ENCODE data around the gene DES. TPM values are rescaled to one million over a fixed set of nuclear protein-coding genes. Genes with fewer than 3 reads are reported as not detected.

DES gene
- total and polyA plus RNA-seq, 7 experiments from 2014 or later: 1.5 TPM; not detected in 6

DNA sequence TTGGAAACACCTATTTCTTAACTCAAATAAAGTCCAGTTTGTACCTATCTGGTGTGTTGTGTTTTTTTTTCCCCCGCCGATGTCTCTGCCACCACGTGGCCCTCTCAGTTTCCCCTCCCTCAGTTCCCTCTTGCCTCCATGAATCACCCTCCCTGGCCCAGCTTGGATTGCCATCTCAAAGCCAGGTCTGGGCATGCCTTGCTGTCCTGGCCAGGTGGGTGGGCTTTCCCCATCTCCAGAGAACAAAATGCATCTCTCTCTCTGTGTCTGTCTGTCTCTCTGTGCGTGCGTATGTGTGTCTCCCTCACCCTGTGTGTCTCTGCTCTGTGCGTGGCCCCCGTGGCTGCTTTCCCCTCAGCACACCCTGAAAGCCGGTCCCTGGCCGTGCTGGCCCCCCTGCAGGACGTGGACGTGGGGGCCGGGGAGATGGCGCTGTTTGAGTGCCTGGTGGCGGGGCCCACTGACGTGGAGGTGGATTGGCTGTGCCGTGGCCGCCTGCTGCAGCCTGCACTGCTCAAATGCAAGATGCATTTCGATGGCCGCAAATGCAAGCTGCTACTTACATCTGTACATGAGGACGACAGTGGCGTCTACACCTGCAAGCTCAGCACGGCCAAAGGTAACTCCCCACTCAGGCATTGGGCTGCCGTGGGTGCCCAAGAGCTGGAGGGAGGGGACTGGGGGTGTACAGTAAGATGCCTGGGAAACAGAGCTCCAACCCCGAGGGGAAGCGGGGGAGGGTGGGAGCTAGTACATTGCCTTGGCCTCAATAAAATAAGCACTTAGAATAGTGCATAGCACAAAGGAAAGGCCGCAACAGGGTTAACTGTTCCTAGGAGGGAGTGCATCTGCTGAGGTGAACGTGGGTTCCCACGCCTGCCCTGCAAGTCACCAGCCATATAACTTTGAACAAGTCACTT lies 48.9 kb downstream of the DES start:
- Mint-ChIP-seq H3K27me3 (no peaks in the 10 kb centered on the region), H3K36me3 (peaks cover 0 to 13% (median 4%) of the 10 kb centered on the region in 5 donors), H3K4me1 (peaks cover 0 to 1% (median 0%) of the 10 kb centered on the region in 7 donors), H3K27ac (no peak overlapping the region), H3K4me3 (no peak overlapping the region), H3K9me3 (no peaks in the 10 kb centered on the region)
- Histone ChIP-seq H3K27ac (ENCODE audit: low read depth, low read length) (no peak overlapping the region), H3K4me1 (ENCODE audit: control insufficient read depth in 2 of 2, insufficient read depth in 2 of 2, low read length in 2 of 2) (no peaks in the 10 kb centered on the region), H3K36me3 (ENCODE audit: control insufficient read depth in 2 of 3, insufficient read depth in 3 of 3, low read length in 3 of 3) (peaks cover 0 to 16% (median 0%) of the 10 kb centered on the region in 3 experiments), H3K27me3 (ENCODE audit: control insufficient read depth in 2 of 2, insufficient read depth in 2 of 2, low read length in 2 of 2) (no peaks in the 10 kb centered on the region), H3K4me3 (ENCODE audit: low read length) (no peak overlapping the region), H3K9me3 (ENCODE audit: control insufficient read depth in 2 of 3, low read length in 3 of 3) (no peaks in the 10 kb centered on the region)
- ChIA-PET CTCF (no interaction called here), POLR2A (no interaction called here)
- ATAC-seq (no peak), DNase-seq (no peak)
- intact Hi-C loops (cut with micrococcal nuclease): no loop called here

GRCh38 chr2:219467736-219468075 lies 49.5 kb downstream of the DES start:
- no peak overlapping the region for H3K27ac Mint-ChIP-seq
- Histone ChIP-seq H3K9me3 (ENCODE audit: control insufficient read depth in 2 of 3, low read length in 3 of 3) (no peaks in the 10 kb centered on the region), H3K36me3 (ENCODE audit: control insufficient read depth in 2 of 3, insufficient read depth in 3 of 3, low read length in 3 of 3) (peaks cover 0 to 13% (median 0%) of the 10 kb centered on the region in 3 experiments), H3K27ac (ENCODE audit: low read depth, low read length) (no peak overlapping the region), H3K27me3 (ENCODE audit: control insufficient read depth in 2 of 2, insufficient read depth in 2 of 2, low read length in 2 of 2) (no peaks in the 10 kb centered on the region), H3K4me3 (ENCODE audit: low read length) (no peak overlapping the region), H3K4me1 (ENCODE audit: control insufficient read depth in 2 of 2, insufficient read depth in 2 of 2, low read length in 2 of 2) (no peaks in the 10 kb centered on the region)
- no peak for ATAC-seq
- H3K4me1 Mint-ChIP-seq: peaks cover 0 to 1% (median 0%) of the 10 kb centered on the region in 7 donors
- ChIA-PET CTCF (no interaction called here), POLR2A (no interaction called here)
- no peak overlapping the region for H3K4me3 Mint-ChIP-seq
- H3K27me3 Mint-ChIP-seq: no peaks in the 10 kb centered on the region
- H3K36me3 Mint-ChIP-seq: peaks cover 0 to 9% (median 4%) of the 10 kb centered on the region in 5 donors
- intact Hi-C loops (cut with micrococcal nuclease): no loop called here
- no peaks in the 10 kb centered on the region for H3K9me3 Mint-ChIP-seq
- DNase-seq: no peak

DNA sequence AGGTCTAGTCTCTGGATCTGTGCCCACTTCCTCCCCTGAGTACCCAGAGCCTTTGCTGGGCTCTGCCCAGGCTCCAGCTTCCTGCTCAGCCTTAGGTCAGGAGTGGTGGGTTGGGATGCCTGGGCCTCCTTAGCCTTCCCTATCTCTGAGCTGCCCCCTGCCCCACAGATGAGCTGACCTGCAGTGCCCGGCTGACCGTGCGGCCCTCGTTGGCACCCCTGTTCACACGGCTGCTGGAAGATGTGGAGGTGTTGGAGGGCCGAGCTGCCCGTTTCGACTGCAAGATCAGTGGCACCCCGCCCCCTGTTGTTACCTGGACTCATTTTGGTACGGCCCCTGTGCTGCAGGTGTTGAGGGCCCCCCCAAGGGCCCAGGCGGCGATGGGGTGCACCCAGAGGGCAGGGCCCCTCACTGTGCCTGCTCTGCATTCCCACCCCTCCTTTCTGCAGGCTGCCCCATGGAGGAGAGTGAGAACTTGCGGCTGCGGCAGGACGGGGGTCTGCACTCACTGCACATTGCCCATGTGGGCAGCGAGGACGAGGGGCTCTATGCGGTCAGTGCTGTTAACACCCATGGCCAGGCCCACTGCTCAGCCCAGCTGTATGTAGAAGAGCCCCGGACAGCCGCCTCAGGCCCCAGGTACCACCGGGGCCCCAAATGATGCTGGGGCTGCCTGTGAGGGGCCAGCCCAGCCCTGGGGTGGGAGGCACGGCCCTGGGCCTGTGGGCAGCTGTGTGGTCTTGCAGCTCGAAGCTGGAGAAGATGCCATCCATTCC lies 50.4 kb downstream of the DES start:
- Mint-ChIP-seq H3K27me3 (no peaks in the 10 kb centered on the region), H3K4me3 (no peak overlapping the region), H3K4me1 (peaks cover 0 to 1% (median 0%) of the 10 kb centered on the region in 7 donors), H3K27ac (no peak overlapping the region), H3K36me3 (peaks cover 0 to 9% (median 4%) of the 10 kb centered on the region in 5 donors), H3K9me3 (no peaks in the 10 kb centered on the region)
- H3K4me3 ChIP-seq (ENCODE audit: low read length): no peak overlapping the region
- DNase-seq (no peak), ATAC-seq (no peak)
- no peaks in the 10 kb centered on the region for H3K9me3 ChIP-seq (ENCODE audit: control insufficient read depth in 2 of 3, low read length in 3 of 3)
- no peaks in the 10 kb centered on the region for H3K4me1 ChIP-seq (ENCODE audit: control insufficient read depth in 2 of 2, insufficient read depth in 2 of 2, low read length in 2 of 2)
- CTCF ChIA-PET: no interaction called here
- no peak overlapping the region for H3K27ac ChIP-seq (ENCODE audit: low read depth, low read length)
- POLR2A ChIA-PET: no interaction called here
- intact Hi-C loops (cut with micrococcal nuclease): no loop called here
- peaks cover 0 to 13% (median 0%) of the 10 kb centered on the region in 3 experiments for H3K36me3 ChIP-seq (ENCODE audit: control insufficient read depth in 2 of 3, insufficient read depth in 3 of 3, low read length in 3 of 3)
- H3K27me3 ChIP-seq (ENCODE audit: control insufficient read depth in 2 of 2, insufficient read depth in 2 of 2, low read length in 2 of 2): no peaks in the 10 kb centered on the region

- POLR2A ChIA-PET: no interaction called here
- no peak overlapping the region for H3K4me3 ChIP-seq (ENCODE audit: low read length)
- Mint-ChIP-seq H3K4me3 (no peak overlapping the region), H3K36me3 (peaks cover 0 to 13% (median 4%) of the 10 kb centered on the region in 5 donors), H3K9me3 (no peaks in the 10 kb centered on the region), H3K27ac (no peak overlapping the region), H3K27me3 (no peaks in the 10 kb centered on the region), H3K4me1 (peaks cover 0 to 1% (median 0%) of the 10 kb centered on the region in 7 donors)
- H3K4me1 ChIP-seq (ENCODE audit: control insufficient read depth in 2 of 2, insufficient read depth in 2 of 2, low read length in 2 of 2): no peaks in the 10 kb centered on the region
- CTCF ChIA-PET: no interaction called here
- no peak for DNase-seq
- ATAC-seq: no peak
- no peaks in the 10 kb centered on the region for H3K27me3 ChIP-seq (ENCODE audit: control insufficient read depth in 2 of 2, insufficient read depth in 2 of 2, low read length in 2 of 2)
- intact Hi-C loops (cut with micrococcal nuclease): no loop called here
- H3K36me3 ChIP-seq (ENCODE audit: control insufficient read depth in 2 of 3, insufficient read depth in 3 of 3, low read length in 3 of 3): peaks cover 0 to 13% (median 0%) of the 10 kb centered on the region in 3 experiments
- no peaks in the 10 kb centered on the region for H3K9me3 ChIP-seq (ENCODE audit: control insufficient read depth in 2 of 3, low read length in 3 of 3)
- H3K27ac ChIP-seq (ENCODE audit: low read depth, low read length): no peak overlapping the region
Observed at GRCh38 chr2:219469186-219469724, 51.1 kb downstream of the DES start.

DNA sequence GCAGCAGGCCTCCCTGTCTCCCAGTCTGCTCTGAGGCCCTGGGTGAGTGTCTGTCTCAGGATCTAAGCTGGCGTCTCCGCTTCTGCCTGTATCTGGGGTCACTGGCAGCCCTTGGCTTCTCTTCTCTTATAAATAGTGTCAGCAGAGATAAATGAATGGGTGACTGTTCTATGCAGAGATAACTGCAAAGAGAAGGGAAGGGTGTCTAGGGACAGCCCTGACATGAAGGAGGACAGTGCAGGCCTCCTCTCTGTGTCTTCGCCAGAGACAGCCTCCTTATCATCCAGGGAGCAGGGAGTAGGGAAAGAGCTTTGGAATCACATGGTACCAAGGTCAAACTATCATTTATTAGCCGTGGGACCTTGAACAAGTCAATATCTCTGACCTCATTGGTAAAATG lies 52.3 kb downstream of the DES start:
- CTCF ChIA-PET: no interaction called here
- intact Hi-C loops (cut with micrococcal nuclease): no loop called here

GRCh38 chr2:219471476-219472371 lies 53.5 kb downstream of the DES start:
- H3K4me3 ChIP-seq (ENCODE audit: low read length): no peak overlapping the region
- H3K27me3 ChIP-seq (ENCODE audit: control insufficient read depth in 2 of 2, insufficient read depth in 2 of 2, low read length in 2 of 2): no peaks in the 10 kb centered on the region
- no peaks in the 10 kb centered on the region for H3K36me3 ChIP-seq (ENCODE audit: control insufficient read depth in 2 of 3, insufficient read depth in 3 of 3, low read length in 3 of 3)
- no peaks in the 10 kb centered on the region for H3K9me3 ChIP-seq (ENCODE audit: control insufficient read depth in 2 of 3, low read length in 3 of 3)
- ChIA-PET CTCF (no interaction called here), POLR2A (no interaction called here)
- Mint-ChIP-seq H3K9me3 (peaks cover 0 to 1% (median 0%) of the 10 kb centered on the region in 11 donors), H3K27ac (no peak overlapping the region), H3K4me1 (peaks cover 3 to 5% (median 4%) of the 10 kb centered on the region in 7 donors), H3K27me3 (peaks cover 0 to 4% (median 0%) of the 10 kb centered on the region in 5 donors), H3K4me3 (no peak overlapping the region), H3K36me3 (peaks cover 0 to 8% (median 4%) of the 10 kb centered on the region in 5 donors)
- no peaks in the 10 kb centered on the region for H3K4me1 ChIP-seq (ENCODE audit: control insufficient read depth in 2 of 2, insufficient read depth in 2 of 2, low read length in 2 of 2)
- H3K27ac ChIP-seq (ENCODE audit: low read depth, low read length): no peak overlapping the region
- ATAC-seq: no peak
- no peak for DNase-seq
- intact Hi-C loops (cut with micrococcal nuclease): no loop called here

More for the DNA sequence above, 52.3 kb downstream of the DES start:
- POLR2A ChIA-PET: no interaction called here
- Mint-ChIP-seq H3K27me3 (no peaks in the 10 kb centered on the region), H3K9me3 (peaks cover 0 to under 1% (median 0%) of the 10 kb centered on the region in 11 donors), H3K4me3 (no peak overlapping the region), H3K27ac (no peak overlapping the region), H3K36me3 (peaks cover 0 to 10% (median 4%) of the 10 kb centered on the region in 5 donors), H3K4me1 (peaks cover 0 to 1% (median 0%) of the 10 kb centered on the region in 7 donors)
- Histone ChIP-seq H3K4me3 (ENCODE audit: low read length) (no peak overlapping the region), H3K36me3 (ENCODE audit: control insufficient read depth in 2 of 3, insufficient read depth in 3 of 3, low read length in 3 of 3) (peaks cover 0 to 4% (median 0%) of the 10 kb centered on the region in 3 experiments), H3K27ac (ENCODE audit: low read depth, low read length) (no peak overlapping the region), H3K4me1 (ENCODE audit: control insufficient read depth in 2 of 2, insufficient read depth in 2 of 2, low read length in 2 of 2) (no peaks in the 10 kb centered on the region), H3K27me3 (ENCODE audit: control insufficient read depth in 2 of 2, insufficient read depth in 2 of 2, low read length in 2 of 2) (no peaks in the 10 kb centered on the region), H3K9me3 (ENCODE audit: control insufficient read depth in 2 of 3, low read length in 3 of 3) (no peaks in the 10 kb centered on the region)
- DNase-seq: no peak
- no peak for ATAC-seq

Measured in naive thymus-derived CD4-positive, alpha-beta T cell (primary cell).